ENCODE data around the gene TRIM21. TPM values are rescaled to one million over a fixed set of nuclear protein-coding genes. Genes with fewer than 3 reads are reported as not detected.
"Not testable (repeated sequence)": the region's sequence is repeated elsewhere in the genome, so short reads cannot be mapped to it uniquely, and the experiment has no call there.

TRIM21 gene
- 9.9 TPM for total RNA-seq
- long read RNA-seq, transcript TRIM21-201 (7 exons, 1,924 nt) = major isoform, 8 of 9 reads
- long read RNA-seq, partial matches to known transcripts = 1 of 9 reads
- long read RNA-seq, other reads (novel, unspliced or antisense) = 0 of 9 reads

- ATAC-seq (peak; percentile 100), DNase-seq (peak; percentile 80)
- intact Hi-C loops (cut with micrococcal nuclease) = no loop called here
These were observed at the start of gene TRIM21 for GRCh38 chr11:4393209-4393857. Gene TRIM21, minus strand, starts transcription at chr11:4393702. Its CDS starts 3,293 bp downstream, at chr11:4390409.

DNA sequence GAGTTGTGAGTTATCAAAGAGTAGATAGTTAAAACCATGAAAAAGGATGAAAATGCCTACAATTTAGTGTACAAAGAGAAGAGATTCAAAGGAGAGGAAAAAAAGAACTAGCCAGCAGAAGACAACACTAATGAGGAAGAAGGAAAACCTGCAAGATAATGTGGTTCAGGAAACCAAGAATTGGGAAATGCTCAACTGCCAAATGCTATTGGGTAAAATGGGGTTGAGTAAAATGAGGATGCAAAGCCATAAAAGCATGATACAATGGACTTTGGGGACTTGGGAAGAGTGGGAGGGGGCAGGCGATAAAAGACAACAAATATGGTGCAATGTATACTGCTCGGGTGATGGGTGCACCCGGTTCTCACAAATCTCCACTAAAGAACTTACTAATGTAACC is 48.0 kb upstream of the TRIM21 start:
- DNase-seq = no peak
- intact Hi-C loops (cut with micrococcal nuclease) = no loop called here
- ATAC-seq = no peak

GRCh38 chr11:4436411-4436810 is 42.9 kb upstream of the TRIM21 start:
- DNase-seq (no peak), ATAC-seq (no peak)
- intact Hi-C loops (cut with micrococcal nuclease) = no loop called here

DNA sequence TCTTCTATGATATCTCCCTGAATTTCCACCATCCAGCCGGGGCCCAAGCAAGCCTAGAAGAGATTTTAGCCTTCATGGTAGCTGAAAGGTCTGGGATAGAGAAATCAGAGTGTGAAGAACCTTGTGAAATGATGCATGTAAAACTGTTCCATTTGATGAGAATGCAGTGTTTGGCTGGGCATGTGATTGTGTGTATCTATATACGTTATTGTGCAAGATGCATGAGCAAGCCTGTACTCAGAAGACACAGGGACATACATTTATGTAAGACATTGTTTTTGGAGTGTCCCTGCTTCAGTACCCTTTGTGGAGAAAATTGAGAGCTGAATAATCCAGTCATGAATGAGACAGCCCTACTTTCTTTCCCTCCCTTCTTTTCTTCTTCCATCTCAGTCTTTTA is 40.4 kb upstream of the TRIM21 start:
- DNase-seq = no peak
- intact Hi-C loops (cut with micrococcal nuclease) = no loop called here
- ATAC-seq = no peak

- intact Hi-C loops (cut with micrococcal nuclease) = no loop called here
- DNase-seq (no peak), ATAC-seq (no peak)
These were observed 36.5 kb upstream of the TRIM21 start for GRCh38 chr11:4430051-4430450.

DNA sequence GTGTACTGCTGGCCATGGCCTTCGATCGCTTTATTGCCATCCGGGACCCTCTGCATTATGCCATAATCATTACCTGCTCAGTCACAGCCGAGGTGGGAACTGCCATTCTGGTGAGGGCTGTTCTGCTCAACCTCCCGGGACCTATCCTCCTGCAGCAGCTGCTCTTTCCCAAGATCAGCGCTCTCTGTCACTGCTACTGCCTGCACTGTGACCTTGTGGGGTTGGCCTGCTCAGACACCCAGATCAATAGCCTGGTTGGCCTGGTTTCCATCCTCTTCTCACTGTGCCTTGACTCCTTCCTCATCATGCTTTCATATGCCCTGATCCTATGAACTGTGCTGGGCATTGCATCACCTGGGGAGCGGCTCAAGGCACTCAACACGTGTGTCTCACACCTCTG is 24.9 kb upstream of the TRIM21 start:
- DNase-seq (no peak), ATAC-seq (no peak)
- intact Hi-C loops (cut with micrococcal nuclease) = no loop called here

- DNase-seq (no peak), ATAC-seq (no peak)
- intact Hi-C loops (cut with micrococcal nuclease) = no loop called here
These were observed 23.3 kb upstream of the TRIM21 start for GRCh38 chr11:4416816-4417215.

DNA sequence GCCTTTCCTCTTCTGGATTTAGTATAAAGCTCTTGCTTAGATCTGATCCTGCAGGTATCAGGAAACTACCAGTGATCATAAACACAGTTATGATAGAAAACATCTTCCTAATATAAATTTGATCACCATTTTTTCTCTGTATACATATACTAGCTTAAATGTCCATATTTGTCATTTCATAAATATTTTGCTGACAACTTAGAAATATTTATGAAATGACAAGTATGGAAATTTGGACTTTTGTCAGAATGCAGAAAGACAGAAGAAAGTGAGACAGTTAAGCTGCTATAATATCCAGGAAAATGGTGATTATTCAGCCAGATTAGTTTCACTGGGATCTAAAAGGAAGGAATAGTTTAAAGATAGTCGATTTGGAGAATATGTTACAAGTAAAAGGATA is 22.8 kb upstream of the TRIM21 start:
- ATAC-seq (no peak), DNase-seq (no peak)
- intact Hi-C loops (cut with micrococcal nuclease) = no loop called here

- intact Hi-C loops (cut with micrococcal nuclease); DNase-seq; ATAC-seq: not testable (repeated sequence)
These were observed 12.7 kb upstream of the TRIM21 start for GRCh38 chr11:4406206-4406605.

GRCh38 chr11:4393858-4394223 is 339 bp upstream of the TRIM21 start:
- no peak for DNase-seq
- intact Hi-C loops (cut with micrococcal nuclease) = no loop called here

GRCh38 chr11:4388221-4388620 is 5.3 kb downstream of the TRIM21 start:
- ATAC-seq = no peak
- intact Hi-C loops (cut with micrococcal nuclease) = no loop called here
- DNase-seq = no peak

More at GRCh38 chr11:4393858-4394223, 339 bp upstream of the TRIM21 start:
- peak; percentile 27 for ATAC-seq

- intact Hi-C loops (cut with micrococcal nuclease) = no loop called here
- no peak for ATAC-seq
- DNase-seq = no peak
These were observed 7.3 kb downstream of the TRIM21 start for GRCh38 chr11:4385978-4386740.

- DNase-seq (no peak), ATAC-seq (no peak)
- intact Hi-C loops (cut with micrococcal nuclease) = no loop called here
These were observed 11.6 kb downstream of the TRIM21 start for GRCh38 chr11:4381901-4382300.

DNA sequence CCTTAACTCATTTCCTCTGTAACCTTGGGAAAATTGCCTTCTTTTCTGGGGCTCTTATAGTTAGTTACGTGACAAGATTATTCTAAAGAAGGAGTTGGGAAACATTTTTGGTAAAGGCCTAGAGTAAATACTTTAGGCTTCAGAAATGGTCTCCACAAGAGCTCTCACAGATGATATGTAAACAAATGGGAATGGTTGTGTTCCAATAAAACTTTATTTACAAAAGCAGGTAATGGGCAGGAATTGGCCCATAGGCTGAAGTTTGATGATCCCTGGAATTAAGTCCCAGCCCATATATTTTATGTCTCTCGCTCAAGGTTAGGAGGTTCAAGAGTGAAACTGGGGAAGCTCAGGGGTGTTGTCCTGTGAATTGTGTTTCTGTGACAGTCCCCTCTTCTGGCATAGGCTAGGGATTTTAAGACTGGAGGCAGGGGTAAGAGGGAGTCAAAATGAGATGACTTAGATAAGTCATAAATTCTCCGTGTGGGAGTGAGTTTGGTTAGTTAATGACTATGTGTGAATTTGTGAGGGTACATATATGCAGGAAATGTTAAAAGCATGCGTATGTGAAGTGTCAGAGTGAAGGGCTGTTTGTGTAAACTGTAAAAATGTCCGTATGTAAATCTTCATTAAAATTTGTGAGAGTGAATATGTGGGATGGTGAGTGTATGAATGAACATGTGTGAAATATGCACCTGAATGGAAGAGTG is 17.9 kb downstream of the TRIM21 start:
- no peak for DNase-seq
- intact Hi-C loops (cut with micrococcal nuclease) = no loop called here

DNA sequence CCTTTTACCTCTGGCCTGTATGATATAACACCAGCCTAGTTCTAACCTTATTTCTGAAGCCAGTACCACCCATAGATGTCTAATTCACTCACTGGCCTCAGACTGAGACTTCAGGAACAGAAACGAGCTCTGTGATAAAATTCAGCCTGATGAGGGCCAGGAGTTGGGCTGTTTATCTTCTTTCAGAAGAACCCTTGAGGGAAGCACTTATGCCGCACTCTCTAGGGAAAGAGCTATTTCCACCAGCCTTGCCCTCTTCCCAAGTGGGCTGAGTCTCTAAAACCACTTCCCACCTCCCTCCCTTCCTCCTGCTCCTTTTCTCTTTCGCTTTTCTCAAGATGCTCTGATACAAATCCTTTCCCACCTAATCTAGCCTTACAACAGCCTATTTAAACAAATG is 23.3 kb downstream of the TRIM21 start:
- ATAC-seq (no peak), DNase-seq (no peak)
- intact Hi-C loops (cut with micrococcal nuclease) = no loop called here

More for the DNA sequence above, 17.9 kb downstream of the TRIM21 start:
- ATAC-seq = no peak

- DNase-seq (no peak), ATAC-seq (no peak)
- intact Hi-C loops (cut with micrococcal nuclease) = no loop called here
These were observed 25.2 kb downstream of the TRIM21 start, which contains the start of gene OR52B4 for GRCh38 chr11:4368286-4368685. Gene OR52B4, minus strand, starts transcription at chr11:4368386. Its CDS starts 91 bp downstream, at chr11:4368295.

- intact Hi-C loops (cut with micrococcal nuclease); ATAC-seq; DNase-seq: not testable (repeated sequence)
These were observed 45.4 kb downstream of the TRIM21 start for GRCh38 chr11:4348142-4348541.

DNA sequence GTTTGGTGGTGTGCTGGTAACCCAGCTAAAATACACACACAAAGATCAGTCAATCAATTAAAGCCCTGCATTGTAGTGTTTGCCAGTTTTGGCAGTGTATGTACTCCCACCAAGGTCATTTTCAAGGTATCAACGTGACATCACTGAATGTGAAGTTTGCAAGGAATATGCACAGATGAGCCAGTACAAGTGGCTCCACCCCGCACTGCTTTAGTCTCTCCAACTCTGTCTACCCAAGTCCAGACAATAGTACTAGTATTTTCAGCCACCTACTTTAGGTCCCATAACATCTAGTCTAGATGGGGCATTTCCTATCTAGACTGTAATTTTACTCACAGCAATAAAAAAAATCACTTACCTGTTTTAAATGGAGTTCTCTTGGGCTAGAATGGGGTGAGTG is 48.1 kb downstream of the TRIM21 start:
- intact Hi-C loops (cut with micrococcal nuclease); DNase-seq; ATAC-seq: not testable (repeated sequence)
